ENCODE results near the gene IKBKG. TPM values are rescaled to one million over a fixed set of nuclear protein-coding genes. Genes with fewer than 3 reads are reported as not detected.

IKBKG gene
- total RNA-seq, 1 donor from 2014 or later: 10.3 TPM

- no peak for DNase-seq (ENCODE audit: low read depth)
- no peak for TF ChIP-seq CTCF (IDR thresholded peaks at IDR 0.05; ENCODE audit: insufficient read depth, low read length, severe bottlenecking)
- peaks cover 3% of the 10 kb centered on the region for H3K36me3 ChIP-seq (ENCODE audit: control insufficient read depth, insufficient read depth, low read length)
- no peak for FAIRE-seq
- no peaks in the 10 kb centered on the region for H3K27me3 ChIP-seq (ENCODE audit: control insufficient read depth, insufficient read depth, low read length)
- no peak overlapping the region for H3K4me3 ChIP-seq (ENCODE audit: low read depth, low read length)
Measured at GRCh38 chrX:154507673-154508383, 39.6 kb upstream of the IKBKG start.

GRCh38 chrX:154508384-154508745 is 39.1 kb upstream of the IKBKG start:
- H3K27me3 ChIP-seq (ENCODE audit: control insufficient read depth, insufficient read depth, low read length): no peaks in the 10 kb centered on the region
- peaks cover 3% of the 10 kb centered on the region for H3K36me3 ChIP-seq (ENCODE audit: control insufficient read depth, insufficient read depth, low read length)
- DNase-seq (ENCODE audit: low read depth) (no peak), FAIRE-seq (no peak)
- no peak overlapping the region for H3K4me3 ChIP-seq (ENCODE audit: low read depth, low read length)
- no peak for TF ChIP-seq CTCF (IDR thresholded peaks at IDR 0.05; ENCODE audit: insufficient read depth, low read length, severe bottlenecking)

- FAIRE-seq (no peak), DNase-seq (ENCODE audit: low read depth) (no peak)
- Histone ChIP-seq H3K4me3 (ENCODE audit: low read depth, low read length) (no peak overlapping the region), H3K27me3 (ENCODE audit: control insufficient read depth, insufficient read depth, low read length) (no peaks in the 10 kb centered on the region), H3K36me3 (ENCODE audit: control insufficient read depth, insufficient read depth, low read length) (peaks cover 3% of the 10 kb centered on the region)
- no peak for TF ChIP-seq CTCF (IDR thresholded peaks at IDR 0.05; ENCODE audit: insufficient read depth, low read length, severe bottlenecking)
Measured at GRCh38 chrX:154509455-154509854, 38.0 kb upstream of the IKBKG start.

- H3K27me3 ChIP-seq (ENCODE audit: control insufficient read depth, insufficient read depth, low read length): no peaks in the 10 kb centered on the region
- DNase-seq (ENCODE audit: low read depth) (no peak), FAIRE-seq (no peak)
- H3K36me3 ChIP-seq (ENCODE audit: control insufficient read depth, insufficient read depth, low read length): peaks cover 3% of the 10 kb centered on the region
- H3K4me3 ChIP-seq (ENCODE audit: low read depth, low read length): no peak overlapping the region
- no peak for TF ChIP-seq CTCF (IDR thresholded peaks at IDR 0.05; ENCODE audit: insufficient read depth, low read length, severe bottlenecking)
Measured at GRCh38 chrX:154511761-154512160, 35.7 kb upstream of the IKBKG start.

- Histone ChIP-seq H3K27me3 (ENCODE audit: control insufficient read depth, insufficient read depth, low read length) (no peaks in the 10 kb centered on the region), H3K4me3 (ENCODE audit: low read depth, low read length) (no peak overlapping the region), H3K36me3 (ENCODE audit: control insufficient read depth, insufficient read depth, low read length) (peaks cover 3% of the 10 kb centered on the region)
- FAIRE-seq (no peak), DNase-seq (ENCODE audit: low read depth) (no peak)
- TF ChIP-seq CTCF (IDR thresholded peaks at IDR 0.05; ENCODE audit: insufficient read depth, low read length, severe bottlenecking): no peak
Measured at GRCh38 chrX:154512879-154513553, 34.4 kb upstream of the IKBKG start.

All from bronchial epithelial cell (primary cell).